Measurements from ENCODE around the gene ITPR3.

DNA sequence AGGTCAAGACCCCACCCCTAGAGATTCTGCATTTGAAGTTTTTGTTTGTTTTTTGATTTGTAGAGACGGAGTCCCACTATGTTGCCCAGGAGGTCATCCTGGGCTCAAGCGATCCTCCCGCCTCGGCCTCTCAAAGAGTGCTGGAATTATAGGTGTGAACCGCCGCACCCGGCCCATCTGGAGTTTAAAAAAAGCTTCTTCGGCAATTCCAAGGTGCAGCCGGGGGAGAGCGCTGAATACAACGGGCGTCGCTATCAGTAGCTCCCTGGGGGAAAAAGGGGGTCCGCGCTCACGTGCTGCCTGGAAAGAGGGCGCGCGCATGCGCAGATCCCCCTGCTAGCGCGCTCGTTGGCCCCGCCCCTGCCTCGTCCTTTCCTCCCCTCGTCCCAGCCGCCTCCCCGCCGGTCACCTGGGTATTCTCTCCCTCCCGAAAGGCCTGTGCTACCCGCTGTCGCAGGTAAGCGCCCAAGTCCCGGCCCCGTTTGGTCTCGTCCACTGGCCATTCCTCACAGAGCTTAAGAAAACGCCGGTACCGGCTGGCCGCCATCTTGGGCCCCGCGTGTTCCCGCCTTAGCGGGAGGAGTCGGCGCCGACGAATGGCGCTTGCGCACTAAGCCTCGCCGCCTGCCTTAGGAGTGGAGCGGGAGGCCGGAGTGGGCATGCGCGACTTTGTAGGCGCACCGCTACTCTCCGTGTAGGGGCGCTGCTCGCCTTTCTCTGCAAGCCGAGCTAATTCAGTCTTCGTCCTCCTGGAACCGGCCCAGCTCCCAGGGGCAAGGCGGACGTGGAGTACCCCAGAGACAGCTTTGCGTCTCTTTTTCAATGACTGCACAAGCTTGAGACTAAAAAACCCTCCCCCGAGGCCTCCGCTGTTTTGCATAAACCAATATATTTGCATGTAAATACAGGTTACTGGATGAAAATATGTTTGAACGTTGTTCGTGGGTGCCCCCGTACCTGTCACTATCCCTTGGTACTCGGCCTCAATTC is 90.3 kb downstream of the ITPR3 start, which contains the start of gene UQCC2:
- TF ChIP-seq CTCF (IDR thresholded peaks at IDR 0.05): peak; percentile 44 to 79 (median 57)
- peak in 2 of 3 donors; percentile 76 to 91 for TF ChIP-seq POLR2AphosphoS5 (IDR thresholded peaks at IDR 0.05)

Measured in transverse colon (tissue), 4 donors.